ENCODE results near the gene SLC22A23.

SLC22A23 gene

GRCh38 chr6:3314621-3315467 is 142.0 kb downstream of the SLC22A23 start:
- no peak for DNase-seq

GRCh38 chr6:3314176-3314575 is 142.7 kb downstream of the SLC22A23 start:
- DNase-seq: no peak

GRCh38 chr6:3312604-3313231 is 144.1 kb downstream of the SLC22A23 start:
- DNase-seq: no peak

GRCh38 chr6:3311826-3312225 is 145.0 kb downstream of the SLC22A23 start:
- no peak for DNase-seq

GRCh38 chr6:3310703-3311102 is 146.1 kb downstream of the SLC22A23 start:
- no peak for DNase-seq

GRCh38 chr6:3310051-3310448 is 146.8 kb downstream of the SLC22A23 start:
- DNase-seq: no peak

GRCh38 chr6:3309391-3310050 is 147.3 kb downstream of the SLC22A23 start:
- no peak for DNase-seq

GRCh38 chr6:3308106-3308505 is 148.7 kb downstream of the SLC22A23 start:
- DNase-seq: no peak

- no peak for DNase-seq
Measured at GRCh38 chr6:3307436-3307835, 149.4 kb downstream of the SLC22A23 start.

GRCh38 chr6:3306848-3307247 is 150.0 kb downstream of the SLC22A23 start:
- no peak for DNase-seq

- no peak for DNase-seq
Measured at GRCh38 chr6:3305831-3306230, 151.0 kb downstream of the SLC22A23 start.

- no peak for DNase-seq
Measured at GRCh38 chr6:3305216-3305565, 151.7 kb downstream of the SLC22A23 start.

GRCh38 chr6:3304500-3305215 is 152.2 kb downstream of the SLC22A23 start:
- no peak for DNase-seq

GRCh38 chr6:3303795-3304411 is 152.9 kb downstream of the SLC22A23 start:
- DNase-seq: no peak

- DNase-seq: no peak
Measured at GRCh38 chr6:3301506-3301905, 155.3 kb downstream of the SLC22A23 start.

GRCh38 chr6:3299221-3299620 is 157.6 kb downstream of the SLC22A23 start:
- no peak for DNase-seq

GRCh38 chr6:3297909-3298308 is 158.9 kb downstream of the SLC22A23 start:
- DNase-seq: no peak

- DNase-seq: no peak
Measured at GRCh38 chr6:3297006-3297405, 159.8 kb downstream of the SLC22A23 start.

GRCh38 chr6:3296537-3296936 is 160.3 kb downstream of the SLC22A23 start:
- no peak for DNase-seq

GRCh38 chr6:3296078-3296477 is 160.8 kb downstream of the SLC22A23 start:
- no peak for DNase-seq

- no peak for DNase-seq
Measured at GRCh38 chr6:3294921-3295871, 161.7 kb downstream of the SLC22A23 start.

GRCh38 chr6:3294396-3294795 is 162.5 kb downstream of the SLC22A23 start:
- no peak for DNase-seq
